Uterus (tissue), 4 donors: ENCODE results near the gene CCNH. TPM values are rescaled to one million over a fixed set of nuclear protein-coding genes. Genes with fewer than 3 reads are reported as not detected.

ENCODE experiments used
- DNase-seq, 2 donors: peaks; one replicate each; pipeline ENCODE4 v3.0.0-alpha.2; 2019 to 2020
- H3K27ac ChIP-seq, 2 donors: fragments of 200-600 bp; sonication (generic); 1 replicate in 1 of 2; 2 replicates in 1 of 2; pipeline ENCODE4 v1.5.1; 2016 to 2018
- H3K27me3 ChIP-seq, 2 donors: fragments of 200-600 bp; sonication (generic); one replicate each; pipeline ENCODE4 v1.5.1; 2018 to 2019; ENCODE audit warnings: control low read depth in 1 of 2
- H3K36me3 ChIP-seq, 2 donors: fragments of 200-600 bp; sonication (generic); one replicate each; pipeline ENCODE4 v1.5.1; 2019; ENCODE audit warnings: control low read depth in 1 of 2
- H3K4me1 ChIP-seq, 2 donors: fragments of 200-600 bp; sonication (generic); one replicate each; pipeline ENCODE4 v1.5.1; 2018 to 2019; ENCODE audit warnings: control low read depth in 1 of 2
- H3K4me3 ChIP-seq, 2 donors: fragments of 200-600 bp; sonication (generic); 1 replicate in 1 of 2; 2 replicates in 1 of 2; pipeline ENCODE4 v1.5.1; 2018 to 2019; ENCODE audit warnings: mild to moderate bottlenecking in 1 of 2
- H3K9me3 ChIP-seq, 2 donors: fragments of 200-600 bp; sonication (generic); one replicate each; pipeline ENCODE4 v1.5.1; 2019; ENCODE audit warnings: control low read depth in 1 of 2
- POLR2A ChIP-seq, 2 donors: fragments of 450-650 bp; IDR thresholded peaks; one replicate each; pipeline ENCODE4 v1.6.1; 2016; ENCODE audit warnings: antibody characterized with exemption in 2 of 2, mild to moderate bottlenecking in 1 of 2, moderate library complexity in 1 of 2
- intact Hi-C: fragments of 100-400 bp; cut with DNase I; formaldehyde crosslinking; loops from one replicate; pipeline ENCODE4 v1.15.1; 2023; ENCODE audit warnings: low total_unique reads
- total RNA-seq, 4 donors: library from RNA; depleted of rRNA in 3 of 4; stranded (reverse); fragments of >200 nt in 3 of 4; gene quantifications; one replicate each; pipeline versions ENCODE4 v1.1.0 to v1.2.4, GENCODE V29; 2014 to 2023
- TF ChIP-seq, protein P1 (sequence below), 4 experiments: fragments of 200-600 bp in 2 of 4; fragments of 450-650 bp in 2 of 4; sonication (generic) in 2 of 4; IDR thresholded peaks; one replicate each; pipeline ENCODE4 v1.5.1; 2016 to 2019; ENCODE audit warnings: antibody characterized with exemption in 4 of 4, mild to moderate bottlenecking in 2 of 4, moderate library complexity in 1 of 4
- donor health status: DM: yes; HTN: yes; CAD: no.

Gene CCNH
- total RNA-seq, 4 donors from 2014 or later = 25.4 to 96.2 (median 77.4) TPM

- TF ChIP-seq POLR2A (IDR thresholded peaks at IDR 0.05) = no peak
- TF ChIP-seq, protein P1, sequence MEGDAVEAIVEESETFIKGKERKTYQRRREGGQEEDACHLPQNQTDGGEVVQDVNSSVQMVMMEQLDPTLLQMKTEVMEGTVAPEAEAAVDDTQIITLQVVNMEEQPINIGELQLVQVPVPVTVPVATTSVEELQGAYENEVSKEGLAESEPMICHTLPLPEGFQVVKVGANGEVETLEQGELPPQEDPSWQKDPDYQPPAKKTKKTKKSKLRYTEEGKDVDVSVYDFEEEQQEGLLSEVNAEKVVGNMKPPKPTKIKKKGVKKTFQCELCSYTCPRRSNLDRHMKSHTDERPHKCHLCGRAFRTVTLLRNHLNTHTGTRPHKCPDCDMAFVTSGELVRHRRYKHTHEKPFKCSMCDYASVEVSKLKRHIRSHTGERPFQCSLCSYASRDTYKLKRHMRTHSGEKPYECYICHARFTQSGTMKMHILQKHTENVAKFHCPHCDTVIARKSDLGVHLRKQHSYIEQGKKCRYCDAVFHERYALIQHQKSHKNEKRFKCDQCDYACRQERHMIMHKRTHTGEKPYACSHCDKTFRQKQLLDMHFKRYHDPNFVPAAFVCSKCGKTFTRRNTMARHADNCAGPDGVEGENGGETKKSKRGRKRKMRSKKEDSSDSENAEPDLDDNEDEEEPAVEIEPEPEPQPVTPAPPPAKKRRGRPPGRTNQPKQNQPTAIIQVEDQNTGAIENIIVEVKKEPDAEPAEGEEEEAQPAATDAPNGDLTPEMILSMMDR (IDR thresholded peaks at IDR 0.05) = peak; percentile 43 to 63 (median 48)
- Histone ChIP-seq H3K27ac (no peak overlapping the region), H3K4me1 (no peaks in the 10 kb centered on the region), H3K9me3 (no peaks in the 10 kb centered on the region), H3K27me3 (no peaks in the 10 kb centered on the region), H3K36me3 (no peaks in the 10 kb centered on the region), H3K4me3 (no peak overlapping the region)
- no peak for DNase-seq
- intact Hi-C loops = no loop called here
These were observed 12.3 kb downstream of the CCNH start for GRCh38 chr5:87400305-87400899.

DNA sequence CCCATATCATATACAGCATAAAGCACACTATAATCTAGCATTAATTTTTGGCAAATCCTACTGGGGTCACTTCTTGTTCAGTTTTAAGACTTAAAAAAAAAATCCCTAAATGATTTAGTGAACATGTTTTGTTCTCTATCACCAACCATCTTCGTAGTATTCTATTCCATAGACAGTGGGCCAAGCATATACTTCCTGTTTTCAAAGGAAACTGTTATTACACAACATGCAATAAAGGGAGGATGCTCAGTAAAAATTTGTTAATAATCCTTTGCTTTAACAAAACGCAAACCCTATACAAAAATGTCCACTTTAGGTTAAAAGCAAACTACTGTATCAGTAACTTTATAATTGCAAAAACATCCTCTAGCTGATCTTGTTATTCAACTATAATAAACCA, 13.0 kb downstream of the CCNH start:
- TF ChIP-seq POLR2A (IDR thresholded peaks at IDR 0.05) = no peak
- TF ChIP-seq, protein P1 (IDR thresholded peaks at IDR 0.05) = no peak
- no peaks in the 10 kb centered on the region for H3K9me3 ChIP-seq
- H3K4me3 ChIP-seq = no peak overlapping the region
- no peaks in the 10 kb centered on the region for H3K36me3 ChIP-seq
- intact Hi-C loops = no loop called here
- no peaks in the 10 kb centered on the region for H3K27me3 ChIP-seq
- no peaks in the 10 kb centered on the region for H3K4me1 ChIP-seq
- H3K27ac ChIP-seq = no peak overlapping the region
- no peak for DNase-seq

- H3K4me3 ChIP-seq = no peak overlapping the region
- H3K36me3 ChIP-seq = no peaks in the 10 kb centered on the region
- H3K27me3 ChIP-seq = no peaks in the 10 kb centered on the region
- no peak for DNase-seq
- no peaks in the 10 kb centered on the region for H3K9me3 ChIP-seq
- H3K4me1 ChIP-seq = no peaks in the 10 kb centered on the region
- intact Hi-C loops = no loop called here
- TF ChIP-seq POLR2A (IDR thresholded peaks at IDR 0.05) = no peak
- TF ChIP-seq, protein P1 (IDR thresholded peaks at IDR 0.05) = no peak
- no peak overlapping the region for H3K27ac ChIP-seq
These were observed 13.6 kb downstream of the CCNH start for GRCh38 chr5:87398981-87399614.

DNA sequence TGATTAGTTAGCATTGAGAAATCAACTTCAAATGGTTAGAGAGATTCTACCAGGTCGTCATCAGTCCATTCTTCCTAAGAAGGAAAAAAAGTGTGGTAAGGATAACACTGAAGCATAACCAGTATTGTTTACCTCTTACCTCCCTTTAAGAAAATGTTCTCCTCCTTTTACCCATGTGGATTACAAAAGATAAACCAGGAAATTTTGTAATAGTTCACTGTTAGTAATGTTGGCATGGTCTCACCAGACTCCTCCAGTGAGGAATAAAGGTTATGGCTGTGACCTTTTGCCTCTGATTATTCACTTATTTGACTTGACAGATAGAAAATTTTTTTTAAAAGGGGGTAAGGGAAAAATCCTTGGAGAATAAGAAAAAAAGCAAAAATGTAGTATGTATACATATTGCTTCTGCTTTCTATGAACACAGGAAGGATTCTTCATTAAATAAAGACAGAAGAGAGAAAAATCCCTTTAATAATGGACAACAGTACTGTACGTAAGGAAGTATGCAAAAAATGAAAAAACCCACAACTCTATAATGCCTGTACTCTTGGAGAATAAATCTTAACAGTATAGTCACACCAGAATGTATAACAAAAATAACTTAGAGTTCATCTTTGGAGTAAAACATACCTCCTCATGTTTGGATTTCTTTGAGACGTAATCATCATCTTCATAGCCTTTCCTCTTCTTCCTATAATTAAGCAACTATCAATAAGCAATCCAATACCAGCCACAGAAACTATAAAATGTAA, 18.1 kb downstream of the CCNH start:
- intact Hi-C loops = no loop called here
- Histone ChIP-seq H3K36me3 (no peaks in the 10 kb centered on the region), H3K27me3 (no peaks in the 10 kb centered on the region), H3K27ac (no peak overlapping the region), H3K9me3 (no peaks in the 10 kb centered on the region), H3K4me1 (no peaks in the 10 kb centered on the region), H3K4me3 (no peak overlapping the region)
- TF ChIP-seq, protein P1 (IDR thresholded peaks at IDR 0.05) = no peak
- no peak for TF ChIP-seq POLR2A (IDR thresholded peaks at IDR 0.05)
- no peak for DNase-seq

GRCh38 chr5:87393331-87393730, 19.4 kb downstream of the CCNH start:
- Histone ChIP-seq H3K4me1 (no peaks in the 10 kb centered on the region), H3K27me3 (no peaks in the 10 kb centered on the region), H3K27ac (no peak overlapping the region), H3K9me3 (no peaks in the 10 kb centered on the region), H3K4me3 (no peak overlapping the region), H3K36me3 (no peaks in the 10 kb centered on the region)
- TF ChIP-seq, protein P1 (IDR thresholded peaks at IDR 0.05) = no peak
- TF ChIP-seq POLR2A (IDR thresholded peaks at IDR 0.05) = no peak
- intact Hi-C loops = no loop called here
- no peak for DNase-seq
